HG02840 (cell line): ENCODE data around the gene C1QTNF4.
"Not testable (repeated sequence)": the region's sequence is repeated elsewhere in the genome, so short reads cannot be mapped to it uniquely, and the experiment has no call there.

Experiments
- ATAC-seq: cut with Tn5 transposase; IDR thresholded peaks from one replicate; pipeline ENCODE4 v1.9.1; 2021; ENCODE audit warnings: mild to moderate bottlenecking, moderate library complexity, moderate number of reproducible peaks; ENCODE audit not compliant: unreplicated experiment, low FRiP score

C1QTNF4 gene

GRCh38 chr11:47593934-47594855 is at the start of gene C1QTNF4:
Gene C1QTNF4, minus strand, starts transcription at chr11:47594411. Its CDS starts 3,601 bp downstream, at chr11:47590810.
- ATAC-seq: no peak

GRCh38 chr11:47642099-47642855 is 48.1 kb upstream of the C1QTNF4 start, which contains the start of gene MTCH2:
Gene MTCH2, minus strand, starts transcription at chr11:47642559. Its CDS starts 94 bp downstream, at chr11:47642465.
- peak; percentile 89 for ATAC-seq

- no peak for ATAC-seq
Observed at GRCh38 chr11:47641600-47642098, 47.4 kb upstream of the C1QTNF4 start.

- not testable (repeated sequence) for ATAC-seq
Observed at GRCh38 chr11:47640506-47640905, 46.3 kb upstream of the C1QTNF4 start.

GRCh38 chr11:47636331-47636730 is 42.1 kb upstream of the C1QTNF4 start:
- ATAC-seq: not testable (repeated sequence)

GRCh38 chr11:47631473-47631872 is 37.3 kb upstream of the C1QTNF4 start:
- ATAC-seq: no peak

- ATAC-seq: no peak
Observed at GRCh38 chr11:47628026-47628425, 33.8 kb upstream of the C1QTNF4 start.

- ATAC-seq: no peak
Observed at GRCh38 chr11:47626234-47626633, 32.0 kb upstream of the C1QTNF4 start.

GRCh38 chr11:47620836-47621378 is 26.7 kb upstream of the C1QTNF4 start:
- no peak for ATAC-seq

- no peak for ATAC-seq
Observed at GRCh38 chr11:47617417-47617809, 23.2 kb upstream of the C1QTNF4 start.

- no peak for ATAC-seq
Observed at GRCh38 chr11:47616726-47617416, 22.7 kb upstream of the C1QTNF4 start.

GRCh38 chr11:47615249-47615648 is 21.0 kb upstream of the C1QTNF4 start:
- ATAC-seq: no peak

- ATAC-seq: no peak
Observed at GRCh38 chr11:47611348-47611794, 17.2 kb upstream of the C1QTNF4 start.

- no peak for ATAC-seq
Observed at GRCh38 chr11:47609675-47610074, 15.5 kb upstream of the C1QTNF4 start.

GRCh38 chr11:47607380-47607779 is 13.2 kb upstream of the C1QTNF4 start:
- no peak for ATAC-seq

- ATAC-seq: no peak
Observed at GRCh38 chr11:47606731-47607130, 12.5 kb upstream of the C1QTNF4 start.

- no peak for ATAC-seq
Observed at GRCh38 chr11:47605921-47606320, 11.7 kb upstream of the C1QTNF4 start.

- no peak for ATAC-seq
Observed at GRCh38 chr11:47603295-47603694, 9.1 kb upstream of the C1QTNF4 start.

- no peak for ATAC-seq
Observed at GRCh38 chr11:47599902-47600301, 5.7 kb upstream of the C1QTNF4 start.

GRCh38 chr11:47595967-47596366 is 1.8 kb upstream of the C1QTNF4 start:
- no peak for ATAC-seq
